ENCODE measurements around the gene CCL27.

GRCh38 chr9:34647084-34647403 is 15.4 kb downstream of the CCL27 start:
- TF ChIP-seq POLR2A (IDR thresholded peaks at IDR 0.05) (no peak), CTCF (IDR thresholded peaks at IDR 0.05) (no peak)
